DMS153 (cell line): ENCODE results near the gene CHP2.
"Not testable (repeated sequence)": the region's sequence is repeated elsewhere in the genome, so short reads cannot be mapped to it uniquely, and the experiment has no call there.

ENCODE experiments used
- DNase-seq: peaks from one replicate; lab custom pipeline; 2025; lab: John Stamatoyannopoulos, UW

Gene CHP2

DNA sequence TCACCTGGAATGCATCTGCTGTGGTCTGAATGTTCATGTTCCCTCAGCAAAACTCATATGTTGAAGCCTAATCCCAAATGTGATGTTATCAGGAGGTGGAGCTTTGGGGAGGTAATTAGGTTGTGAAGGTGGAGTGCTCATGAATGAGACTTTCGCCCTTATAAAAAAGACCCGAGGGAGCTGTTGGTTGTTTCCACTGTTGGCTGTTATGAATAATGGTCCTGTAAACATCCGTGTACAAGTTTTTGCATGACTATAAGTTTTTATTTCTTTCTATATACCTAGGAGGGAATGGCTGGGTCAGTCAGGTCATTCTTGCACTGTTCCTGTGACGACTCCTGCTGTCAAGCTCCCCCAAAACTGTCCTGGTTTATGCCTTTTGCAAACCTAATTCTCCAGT, 9.6 kb upstream of the CHP2 start:
- DNase-seq: no peak

- DNase-seq: no peak
Measured at GRCh38 chr16:23748630-23749029, 6.2 kb upstream of the CHP2 start.

- not testable (repeated sequence) for DNase-seq
Measured at GRCh38 chr16:23751053-23751452, 3.8 kb upstream of the CHP2 start.

- no peak for DNase-seq
Measured at GRCh38 chr16:23753908-23754593, 775 bp upstream of the CHP2 start.

DNA sequence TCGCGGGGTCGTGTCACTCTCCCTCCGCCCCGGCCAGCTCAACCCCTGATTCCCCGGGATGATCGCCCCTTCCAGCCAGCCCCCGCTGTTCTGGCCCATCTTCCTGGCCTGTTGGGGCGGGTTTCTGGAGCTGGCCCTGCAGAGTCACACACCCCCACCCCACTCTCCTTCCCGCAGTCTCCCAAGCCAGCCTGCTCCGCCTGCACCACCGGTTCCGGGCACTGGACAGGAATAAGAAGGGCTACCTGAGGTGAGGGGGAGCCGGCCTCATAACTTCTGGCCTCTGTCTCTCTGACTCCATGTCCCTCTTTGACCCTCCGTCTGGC, 621 bp downstream of the CHP2 start:
- no peak for DNase-seq

GRCh38 chr16:23757116-23757515, 2.3 kb downstream of the CHP2 start:
- DNase-seq: no peak

GRCh38 chr16:23757937-23758619, 3.3 kb downstream of the CHP2 start:
- no peak for DNase-seq

- no peak for DNase-seq
Measured at GRCh38 chr16:23765933-23766332, 11.1 kb downstream of the CHP2 start.

DNA sequence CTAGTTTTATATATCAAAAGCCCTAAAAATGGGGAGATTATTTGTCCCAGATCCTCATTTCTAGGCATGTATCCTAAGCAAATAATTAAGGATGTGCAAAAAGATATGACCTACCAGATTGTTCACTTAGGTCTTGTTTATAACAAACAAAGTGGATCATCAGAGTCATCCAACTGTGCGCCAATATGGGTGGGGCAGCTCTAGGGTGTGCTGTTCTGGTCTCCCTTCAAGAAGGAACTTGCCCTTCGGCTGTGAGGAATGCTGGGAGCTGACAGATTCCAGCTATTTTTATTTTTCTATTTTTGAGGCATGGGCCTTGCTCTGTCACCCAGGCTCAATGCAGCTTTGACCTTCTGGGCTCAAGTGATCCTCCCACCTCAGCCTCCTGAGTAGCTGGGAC, 13.8 kb downstream of the CHP2 start:
- no peak for DNase-seq

DNA sequence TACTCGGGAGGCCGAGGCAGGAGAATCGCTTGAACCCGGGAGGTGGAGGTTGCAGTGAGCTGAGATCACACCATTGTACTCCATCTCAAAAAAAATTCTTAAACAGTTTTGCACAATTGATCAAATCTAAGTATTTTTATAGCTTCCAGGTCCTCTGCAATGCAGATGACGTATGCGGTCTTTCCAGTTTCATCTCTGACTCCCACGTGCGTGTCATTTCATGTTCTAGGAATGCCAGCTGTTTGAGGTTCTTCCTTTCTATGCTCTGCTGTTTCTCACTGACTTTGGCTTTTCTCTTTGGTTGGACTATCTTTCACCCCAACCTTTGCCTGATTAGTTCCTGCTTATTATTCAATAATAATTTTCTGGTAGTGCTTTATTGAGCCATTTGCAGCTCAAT, 16.2 kb downstream of the CHP2 start:
- DNase-seq: no peak

DNA sequence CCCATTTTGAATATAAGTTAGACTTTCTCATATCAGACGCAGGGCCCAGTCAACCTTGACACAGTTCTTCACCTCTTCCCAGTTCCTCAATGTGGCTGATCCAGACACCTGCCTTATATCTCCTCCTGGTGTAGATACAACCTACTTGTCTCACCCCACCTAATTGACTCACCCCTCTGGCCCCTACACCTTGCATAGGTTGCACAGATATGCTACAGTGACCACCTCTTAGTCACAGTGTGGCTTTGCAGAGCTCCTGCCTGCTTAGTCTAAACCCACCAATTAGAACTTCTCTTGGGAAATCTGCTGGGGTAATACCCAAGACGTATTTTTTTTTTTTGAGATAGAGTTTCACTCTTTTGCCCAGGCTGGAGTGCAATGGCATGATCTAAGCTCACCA, 16.8 kb downstream of the CHP2 start:
- no peak for DNase-seq

DNA sequence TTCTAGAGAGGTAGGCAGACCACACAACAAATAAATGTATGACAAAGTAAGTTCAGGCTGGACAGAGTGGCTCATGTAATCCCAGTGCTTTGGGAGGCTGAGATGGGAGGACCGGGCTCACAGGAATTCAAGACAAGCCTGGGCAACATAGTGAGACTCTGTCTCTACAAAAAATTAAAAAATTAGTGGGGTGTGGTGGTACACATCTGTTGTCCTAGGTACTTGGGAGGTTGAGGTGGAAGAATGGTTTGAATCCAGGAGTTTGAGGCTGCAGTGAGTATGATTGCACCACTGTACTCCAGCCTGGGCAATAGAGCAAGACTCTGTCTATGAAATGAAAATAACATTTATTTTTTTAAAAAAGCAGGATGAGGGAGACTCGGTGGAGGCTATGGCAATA, 18.5 kb downstream of the CHP2 start:
- no peak for DNase-seq

- DNase-seq: no peak
Measured at GRCh38 chr16:23781176-23781575, 26.4 kb downstream of the CHP2 start.

GRCh38 chr16:23784811-23785447, 30.1 kb downstream of the CHP2 start:
- DNase-seq: no peak

DNA sequence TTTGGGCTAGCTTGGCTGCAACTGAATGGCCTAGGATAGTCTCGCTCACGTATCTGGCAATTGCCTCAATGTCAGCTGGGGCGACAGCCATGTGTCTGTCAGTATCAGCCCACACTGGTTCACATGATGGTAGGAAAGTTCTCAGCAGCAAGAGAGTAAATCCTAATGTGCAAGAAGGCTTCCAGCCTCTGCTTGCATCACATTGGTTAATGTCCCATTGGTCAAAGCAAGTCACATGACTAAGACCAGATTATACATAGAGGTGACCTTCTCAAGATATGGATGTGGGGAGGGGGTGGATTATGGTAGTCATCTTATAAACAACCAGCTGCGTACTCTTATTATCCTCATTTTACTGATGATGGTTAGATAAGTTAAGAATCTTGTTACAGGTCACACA, 31.0 kb downstream of the CHP2 start:
- DNase-seq: no peak

GRCh38 chr16:23786964-23787561, 32.2 kb downstream of the CHP2 start:
- no peak for DNase-seq

GRCh38 chr16:23788685-23789084, 33.9 kb downstream of the CHP2 start:
- no peak for DNase-seq

- no peak for DNase-seq
Measured at GRCh38 chr16:23795378-23795777, 40.6 kb downstream of the CHP2 start.

GRCh38 chr16:23796941-23797340, 42.1 kb downstream of the CHP2 start:
- DNase-seq: no peak

DNA sequence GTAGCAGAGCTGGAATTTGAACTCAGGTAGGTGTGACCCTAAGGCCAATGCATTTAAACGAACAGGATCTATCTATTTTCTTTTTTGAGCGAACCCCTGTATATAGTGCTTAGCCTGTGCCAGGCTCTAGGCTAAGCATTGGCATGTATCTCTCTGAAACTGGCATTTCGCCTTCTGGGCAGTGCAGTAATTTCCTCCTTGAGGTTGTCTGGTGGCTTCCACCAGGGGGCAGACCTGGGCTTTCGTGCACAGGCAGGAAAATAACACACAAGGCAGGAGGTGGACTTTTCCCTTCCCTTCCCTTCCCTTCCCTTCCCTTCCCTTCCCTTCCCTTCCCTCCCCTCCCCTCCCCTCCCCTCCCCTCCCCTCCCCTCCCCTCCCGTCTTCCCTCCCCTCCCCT, 46.6 kb downstream of the CHP2 start:
- peak; percentile 6 for DNase-seq

GRCh38 chr16:23802776-23803175, 48.0 kb downstream of the CHP2 start:
- DNase-seq: no peak

DNA sequence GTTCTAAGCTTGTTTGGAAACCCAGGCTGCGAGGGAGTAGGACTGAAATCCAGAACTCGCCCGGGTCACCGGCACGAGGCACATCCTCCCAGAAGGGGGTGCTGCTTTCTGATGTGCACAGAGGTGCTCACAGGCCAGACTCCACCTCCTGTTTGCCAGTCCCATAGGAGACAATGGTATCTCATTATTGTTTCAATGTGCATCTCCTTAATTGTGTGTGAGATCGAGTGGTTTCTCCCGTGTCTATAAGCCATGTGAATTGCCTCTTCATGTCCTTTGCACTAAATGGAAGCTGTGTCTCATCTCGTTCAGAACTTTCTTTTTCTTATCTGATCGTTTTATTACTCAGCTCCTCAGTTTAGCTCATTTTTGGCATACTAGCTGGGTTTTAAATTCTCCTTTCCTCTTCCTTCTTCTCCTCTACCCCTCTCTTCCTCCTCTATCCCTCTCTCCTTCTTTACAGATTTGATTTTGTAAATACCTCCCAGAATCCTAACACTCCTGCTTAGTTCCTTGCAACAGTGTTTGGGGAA, 48.8 kb downstream of the CHP2 start:
- DNase-seq: peak; percentile 20

DNA sequence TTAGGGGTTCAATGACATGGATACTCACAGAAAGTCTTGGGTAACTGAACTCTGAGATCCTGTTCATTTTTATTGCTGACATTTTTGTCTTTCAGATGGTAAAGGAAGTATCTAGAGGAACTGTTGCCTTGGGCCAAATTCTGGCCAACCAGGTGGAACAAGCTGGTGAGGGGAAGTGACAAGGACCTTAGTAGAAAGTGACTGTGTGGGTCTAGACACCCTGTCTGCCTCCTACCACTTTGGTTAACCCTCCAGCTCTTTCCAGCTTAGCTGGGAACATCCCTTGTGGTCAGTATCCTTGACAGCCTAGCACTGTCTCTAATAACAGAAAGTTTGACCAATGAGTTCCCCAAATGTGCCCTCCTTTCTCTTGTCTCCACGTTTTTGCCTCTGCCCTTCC, 52.2 kb downstream of the CHP2 start:
- DNase-seq: no peak
